HepG2 (cell line): ENCODE results near the gene KIN. TPM values are rescaled to one million over a fixed set of nuclear protein-coding genes. Genes with fewer than 3 reads are reported as not detected.

Experiments
- ATF7 ChIP-seq, 2 experiments: fragments of 450-650 bp in 1 of 2; sonication (generic) in 1 of 2; formaldehyde crosslinking in 1 of 2; IDR thresholded peaks; 2 replicates each; pipeline versions ENCODE4 v1.4.0 to v1.6.1; 2016 to 2020; ENCODE audit warnings: antibody characterized with exemption in 1 of 2, mild to moderate bottlenecking in 1 of 2, missing genetic modification reagents in 1 of 2
- BCL3 ChIP-seq: sonication (generic); formaldehyde crosslinking; IDR thresholded peaks from 2 replicates; pipeline ENCODE4 v1.5.1; 2020; ENCODE audit warnings: mild to moderate bottlenecking, missing genetic modification reagents, moderate library complexity
- CHD4 ChIP-seq: fragments of 200-600 bp; sonication (generic); IDR thresholded peaks from 2 replicates; pipeline ENCODE4 v1.7.0; 2017; ENCODE audit warnings: mild to moderate bottlenecking, low read length, borderline replicate concordance
- DNMT3B ChIP-seq: conservative IDR thresholded peaks from 2 replicates; pipeline ENCODE4 v1.6.1; 2016; ENCODE audit warnings: missing biosample characterization, control low read depth
- KDM3A ChIP-seq: IDR thresholded peaks from 2 replicates; pipeline ENCODE4 v1.6.1; 2018; ENCODE audit warnings: low read depth, missing compliant biosample characterization
- NR0B2 ChIP-seq: sonication (generic); formaldehyde crosslinking; IDR thresholded peaks from 2 replicates; pipeline ENCODE4 v1.4.0; 2020; ENCODE audit warnings: mild to moderate bottlenecking, missing genetic modification reagents
- PLSCR1 ChIP-seq: sonication (generic); formaldehyde crosslinking; IDR thresholded peaks from 2 replicates; pipeline ENCODE4 v1.5.0; 2020; ENCODE audit warnings: missing genetic modification reagents, mild to moderate bottlenecking, borderline replicate concordance
- REXO4 ChIP-seq: sonication (generic); formaldehyde crosslinking; IDR thresholded peaks from 2 replicates; pipeline ENCODE4 v1.8.0; 2022; ENCODE audit warnings: missing genetic modification reagents, mild to moderate bottlenecking, borderline replicate concordance
- SIX4 ChIP-seq: sonication (generic); formaldehyde crosslinking; IDR thresholded peaks from 2 replicates; pipeline ENCODE4 v1.4.0; 2020; ENCODE audit warnings: missing genetic modification reagents
- SOX13 ChIP-seq, 3 experiments: fragments of 450-650 bp in 1 of 3; sonication (generic) in 1 of 3; formaldehyde crosslinking in 1 of 3; IDR thresholded peaks in 2 of 3; conservative IDR thresholded peaks in 1 of 3; 2 replicates each; pipeline versions ENCODE4 v1.5.0 to v1.6.1; 2016 to 2020; ENCODE audit warnings: antibody characterized with exemption in 1 of 3, mild to moderate bottlenecking in 1 of 3, missing compliant biosample characterization in 1 of 3, missing genetic modification reagents in 1 of 3, moderate library complexity in 1 of 3
- TOE1 ChIP-seq: sonication (generic); formaldehyde crosslinking; IDR thresholded peaks from 2 replicates; pipeline ENCODE4 v1.4.0; 2020; ENCODE audit warnings: mild to moderate bottlenecking, missing genetic modification reagents
- ZC3H4 ChIP-seq: sonication (generic); formaldehyde crosslinking; IDR thresholded peaks from 2 replicates; pipeline ENCODE4 v1.4.0; 2020; ENCODE audit warnings: missing genetic modification reagents, borderline replicate concordance
- ZFP62 ChIP-seq: sonication (generic); formaldehyde crosslinking; IDR thresholded peaks from 2 replicates; pipeline ENCODE4 v1.4.0; 2020; ENCODE audit warnings: missing genetic modification reagents
- ZMAT3 ChIP-seq: sonication (generic); formaldehyde crosslinking; conservative IDR thresholded peaks from 2 replicates; pipeline ENCODE4 v1.7.0; 2021; ENCODE audit warnings: missing genetic modification reagents
- ZNF326 ChIP-seq: sonication (generic); formaldehyde crosslinking; IDR thresholded peaks from 2 replicates; pipeline ENCODE4 v1.4.0; 2020; ENCODE audit warnings: missing genetic modification reagents, borderline replicate concordance
- ZNF34 ChIP-seq: sonication (generic); formaldehyde crosslinking; IDR thresholded peaks from 2 replicates; pipeline ENCODE4 v1.4.0; 2020; ENCODE audit warnings: mild to moderate bottlenecking, missing genetic modification reagents, borderline replicate concordance
- ZNF430 ChIP-seq: sonication (generic); formaldehyde crosslinking; IDR thresholded peaks from 2 replicates; pipeline ENCODE4 v1.9.0; 2021; ENCODE audit warnings: mild to moderate bottlenecking, missing genetic modification reagents
- ZNF460 ChIP-seq: sonication (generic); formaldehyde crosslinking; IDR thresholded peaks from 2 replicates; pipeline ENCODE4 v1.5.1; 2020; ENCODE audit warnings: missing genetic modification reagents, mild to moderate bottlenecking, borderline replicate concordance
- ZNF468 ChIP-seq: sonication (generic); formaldehyde crosslinking; IDR thresholded peaks from 2 replicates; pipeline ENCODE4 v1.8.0; 2022; ENCODE audit warnings: mild to moderate bottlenecking, moderate library complexity, missing genetic modification reagents
- ZNF530 ChIP-seq: sonication (generic); formaldehyde crosslinking; IDR thresholded peaks from 2 replicates; pipeline ENCODE4 v1.5.0; 2020; ENCODE audit warnings: low read depth, mild to moderate bottlenecking, missing genetic modification reagents
- ZNF576 ChIP-seq: sonication (generic); formaldehyde crosslinking; IDR thresholded peaks from 2 replicates; pipeline ENCODE4 v1.4.0; 2020; ENCODE audit warnings: mild to moderate bottlenecking, missing genetic modification reagents
- ZNF598 ChIP-seq: sonication (generic); formaldehyde crosslinking; IDR thresholded peaks from 2 replicates; pipeline ENCODE4 v1.5.1; 2020; ENCODE audit warnings: mild to moderate bottlenecking, missing genetic modification reagents, borderline replicate concordance
- ZNF605 ChIP-seq: sonication (generic); formaldehyde crosslinking; IDR thresholded peaks from 2 replicates; pipeline ENCODE4 v1.8.0; 2022; ENCODE audit warnings: mild to moderate bottlenecking, missing genetic modification reagents
- ZNF670 ChIP-seq: sonication (generic); formaldehyde crosslinking; IDR thresholded peaks from 2 replicates; pipeline ENCODE4 v1.8.0; 2022; ENCODE audit warnings: mild to moderate bottlenecking, missing genetic modification reagents, borderline replicate concordance
- ZSCAN31 ChIP-seq: sonication (generic); formaldehyde crosslinking; IDR thresholded peaks from 2 replicates; pipeline ENCODE4 v1.5.0; 2020; ENCODE audit warnings: low read depth, mild to moderate bottlenecking, missing genetic modification reagents
- ZZZ3 ChIP-seq: sonication (generic); formaldehyde crosslinking; IDR thresholded peaks from 2 replicates; pipeline ENCODE4 v1.4.0; 2020; ENCODE audit warnings: missing genetic modification reagents, mild to moderate bottlenecking, borderline replicate concordance
- polyA plus RNA-seq, 8 experiments: library from polyadenylated mRNA; depleted of rRNA in 3 of 8; stranded (reverse) in 7 of 8; unstranded in 1 of 8; fragments of >200 nt; fragmentation: Illumina TruSeq in 4 of 8; extraction: Trizol in 4 of 8; gene quantifications; 2 replicates each; pipeline versions ENCODE4 v1.2.1 to v1.2.3, GENCODE V29; 2011 to 2016; ENCODE audit warnings: low read depth in 4 of 8, missing spikeins in 1 of 8, mixed read lengths in 1 of 8; ENCODE audit not compliant: insufficient read depth in 1 of 8
- total RNA-seq, 5 experiments: library from RNA; depleted of rRNA; stranded (reverse); fragments of >200 nt; fragmentation: Illumina TruSeq; extraction: Trizol; gene quantifications; 2 replicates each; pipeline ENCODE4 v1.2.3, GENCODE V29; 2016; ENCODE audit warnings: low read depth in 1 of 5

The KIN gene
- total and polyA plus RNA-seq, 2 of the 13 experiments (the other 11 are each of a cell fraction or from before 2014, with no cell fraction given) = 4.9 to 23.2 TPM

- TF ChIP-seq SOX13 (IDR thresholded peaks at IDR 0.05) (no peak), SOX13 (CRISPR knock-in tag; conservative IDR thresholded peaks at IDR 0.05 in 1 of 2, IDR thresholded peaks at IDR 0.05 in 1 of 2) (no peak), ZNF34 (no peak), ATF7 (IDR thresholded peaks at IDR 0.05) (no peak), ATF7 (CRISPR knock-in tag; IDR thresholded peaks at IDR 0.05) (no peak), BCL3 (CRISPR knock-in tag) (0 out of 2 replicates have a peak, but pooled peaks have one; percentile 5), NR0B2 (CRISPR knock-in tag) (0 out of 2 replicates have a peak, but pooled peaks have one; percentile 13), ZZZ3 (CRISPR knock-in tag) (no peak), KDM3A (CRISPR knock-in tag) (no peak), ZNF530 (CRISPR knock-in tag) (no peak), ZNF430 (CRISPR knock-in tag) (0 out of 2 replicates have a peak, but pooled peaks have one; percentile 41), ZNF326 (CRISPR knock-in tag) (no peak), ZMAT3 (CRISPR knock-in tag) (0 out of 2 replicates have a peak, but pooled peaks have one; percentile 1), ZSCAN31 (CRISPR knock-in tag) (peak; percentile 38; the same call in 1 of the 2 replicates), TOE1 (no peak), DNMT3B (CRISPR knock-in tag) (no peak), ZFP62 (CRISPR knock-in tag) (no peak), ZNF605 (0 out of 2 replicates have a peak, but pooled peaks have one; percentile 2), ZNF468 (CRISPR knock-in tag) (no peak), PLSCR1 (CRISPR knock-in tag) (no peak), ZNF576 (CRISPR knock-in tag) (no peak), ZNF598 (CRISPR knock-in tag) (peak; percentile 29; the same call in 1 of the 2 replicates), SIX4 (CRISPR knock-in tag) (no peak), REXO4 (CRISPR knock-in tag) (no peak), ZNF460 (CRISPR knock-in tag) (no peak), ZC3H4 (CRISPR knock-in tag) (no peak), ZNF670 (no peak), CHD4 (0 out of 2 replicates have a peak, but pooled peaks have one; percentile 10)
Observed at GRCh38 chr10:7788639-7789286, 970 bp upstream of the KIN start (continued).
